GM21515 (cell line): ENCODE results near the gene GINS3.
A peak's percentile ranks its signal among the peaks of the same experiment; 100 is the strongest.
"Not testable (repeated sequence)": the region's sequence is repeated elsewhere in the genome, so short reads cannot be mapped to it uniquely, and the experiment has no call there.

Experiments used
- ATAC-seq: cut with Tn5 transposase; IDR thresholded peaks from one replicate; pipeline ENCODE4 v1.9.1; 2021; ENCODE audit not compliant: unreplicated experiment

The GINS3 gene

GRCh38 chr16:58385218-58385773, 7.0 kb upstream of the GINS3 start:
- no peak for ATAC-seq

DNA sequence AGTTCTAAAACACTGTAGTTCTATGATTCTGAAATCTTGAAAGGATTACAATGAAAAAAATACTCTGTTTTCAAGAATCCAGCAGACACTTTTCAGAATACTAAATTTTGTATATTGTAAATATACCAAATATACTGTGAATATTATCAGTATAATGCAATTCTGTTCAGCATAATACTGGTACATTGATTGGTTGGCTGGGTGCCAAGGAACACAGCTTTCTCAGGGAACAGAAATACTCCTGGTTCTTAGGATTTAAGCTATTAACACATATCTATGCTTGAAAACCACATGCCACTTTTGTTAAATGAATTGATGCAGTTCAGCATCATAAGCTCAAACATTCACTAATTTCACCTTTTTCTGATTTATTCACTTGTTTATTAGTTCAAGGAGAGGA, 2.5 kb upstream of the GINS3 start:
- ATAC-seq, result no peak

GRCh38 chr16:58393138-58393504, 850 bp downstream of the GINS3 start:
- peak; percentile 29 for ATAC-seq

DNA sequence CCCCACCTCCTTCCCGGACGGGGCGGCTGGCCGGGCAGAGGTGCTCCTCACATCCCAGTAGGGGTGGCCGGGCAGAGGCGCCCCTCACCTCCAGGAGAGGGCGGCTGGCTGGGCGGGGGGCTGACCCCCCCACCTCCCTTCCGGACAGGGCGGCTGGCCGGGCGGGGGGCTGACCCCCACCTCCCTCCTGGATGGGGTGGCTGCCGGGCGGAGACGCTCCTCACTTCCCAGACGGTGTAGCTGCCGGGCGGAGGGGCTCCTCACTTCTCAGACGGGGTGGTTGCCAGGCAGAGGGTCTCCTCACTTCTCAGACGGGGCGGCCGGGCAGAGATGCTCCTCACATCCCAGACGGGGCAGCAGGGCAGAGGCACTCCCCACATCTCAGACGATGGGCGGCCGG, 4.6 kb downstream of the GINS3 start:
- ATAC-seq, result not testable (repeated sequence)

DNA sequence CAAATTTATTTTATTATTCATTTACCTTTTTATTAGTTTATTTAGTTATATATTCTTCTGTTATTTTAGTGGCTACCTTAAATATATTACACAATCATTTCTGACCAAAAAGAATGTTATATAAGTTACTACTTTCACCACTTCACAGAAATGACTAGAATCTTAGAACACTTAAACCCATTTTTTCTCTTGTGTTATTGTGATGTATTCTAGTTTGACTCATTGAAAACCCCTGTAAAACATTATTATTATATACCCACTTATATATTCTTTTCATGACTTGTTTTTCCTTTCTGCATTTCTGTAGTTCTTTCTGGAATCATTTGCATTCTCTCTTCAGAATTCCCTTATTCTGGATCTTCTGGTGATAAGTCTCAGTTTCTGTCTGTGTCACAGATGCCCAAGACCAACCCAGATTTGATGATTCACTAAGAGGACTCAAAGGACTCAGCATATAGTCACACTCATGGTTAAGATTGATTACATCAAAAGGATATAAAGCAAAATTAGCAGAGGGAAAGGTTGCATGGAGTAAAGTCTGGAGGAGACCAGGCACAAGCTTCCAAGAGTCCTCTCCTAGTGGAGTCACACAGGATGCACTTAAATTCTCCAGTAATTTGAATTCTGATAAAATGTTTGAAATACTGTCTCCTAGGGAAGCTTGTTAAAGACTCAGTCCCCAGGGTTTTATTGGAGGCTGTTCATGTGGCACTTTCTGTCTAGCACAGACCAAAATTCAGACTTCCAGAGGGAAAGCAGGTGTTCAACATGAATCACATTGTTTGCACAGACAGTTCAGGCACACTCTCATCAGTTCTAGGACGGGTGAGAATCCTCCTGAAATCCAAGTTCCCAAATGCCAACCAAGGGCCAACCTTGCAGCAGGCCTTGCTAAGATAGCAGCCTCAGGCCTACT, 7.7 kb downstream of the GINS3 start:
- no peak for ATAC-seq

DNA sequence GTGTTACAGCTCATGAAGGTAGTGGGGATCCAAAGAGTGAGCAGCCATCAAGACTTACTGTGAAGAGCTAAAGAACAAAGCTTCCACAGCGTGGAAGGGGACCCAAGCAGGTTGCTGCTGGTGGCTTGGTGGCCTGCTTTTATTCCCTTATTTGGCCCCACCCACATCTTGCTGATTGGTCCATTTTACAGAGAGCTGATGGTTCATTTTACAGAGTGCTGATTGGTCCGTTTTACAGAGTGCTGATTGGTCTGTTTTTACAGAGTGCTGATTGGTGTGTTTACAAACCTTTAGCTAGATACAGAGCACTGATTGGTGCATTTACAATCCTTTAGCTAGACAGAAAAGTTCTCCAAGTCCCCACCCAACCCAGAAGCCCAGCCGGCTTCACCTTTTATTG, 9.0 kb downstream of the GINS3 start:
- not testable (repeated sequence) for ATAC-seq

DNA sequence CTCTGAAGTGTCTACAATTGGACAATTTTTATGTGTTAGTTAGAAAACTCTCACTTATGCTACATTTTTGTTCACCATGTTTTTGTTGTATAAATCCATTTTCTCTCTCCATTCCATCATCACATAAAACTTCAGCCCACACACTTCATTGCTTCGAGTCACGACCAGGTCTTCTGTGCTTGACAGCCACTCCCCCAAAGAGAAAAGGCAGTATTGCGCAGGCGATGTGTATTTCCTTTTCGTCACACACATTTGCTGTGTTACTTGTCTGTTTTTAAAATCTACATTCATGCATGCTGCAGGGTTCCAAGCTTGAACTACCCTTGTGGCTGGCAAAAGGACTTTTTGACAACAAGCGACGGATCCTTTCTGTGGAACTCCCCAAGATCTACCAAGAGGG, 10.5 kb downstream of the GINS3 start:
- ATAC-seq, result no peak

DNA sequence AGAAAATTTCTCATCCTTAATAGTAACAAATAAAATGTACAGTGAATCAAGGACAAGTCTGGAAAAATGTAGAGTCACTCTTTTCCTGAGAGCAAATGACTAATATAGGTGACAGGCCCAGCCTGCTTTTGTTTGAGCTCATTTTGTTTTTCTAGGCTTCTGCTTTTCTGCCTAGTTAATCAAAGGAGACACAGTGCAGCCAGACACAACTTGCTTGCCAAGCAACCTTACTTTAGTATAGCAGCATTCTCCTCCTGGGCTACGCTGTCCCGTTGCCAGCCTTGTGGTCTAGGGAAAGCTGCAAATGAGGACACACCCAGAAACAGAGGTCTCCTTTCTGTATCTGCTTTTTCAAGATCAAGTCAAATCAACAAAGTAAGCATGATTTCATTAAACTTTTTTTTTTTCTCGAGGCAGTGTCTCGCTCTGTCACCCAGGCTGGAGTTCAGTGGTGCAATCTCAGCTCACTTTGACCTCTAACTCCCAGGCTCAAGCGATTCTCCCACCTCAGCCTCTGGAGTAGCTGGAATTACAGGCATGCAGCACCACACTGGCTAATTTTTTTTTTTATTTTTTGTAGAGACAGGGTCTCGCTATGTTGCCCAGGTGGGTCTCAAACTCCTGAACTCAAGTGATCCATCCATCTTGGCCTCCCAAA, 17.2 kb downstream of the GINS3 start:
- ATAC-seq, result no peak

GRCh38 chr16:58411336-58411735, 19.1 kb downstream of the GINS3 start:
- ATAC-seq, result no peak

DNA sequence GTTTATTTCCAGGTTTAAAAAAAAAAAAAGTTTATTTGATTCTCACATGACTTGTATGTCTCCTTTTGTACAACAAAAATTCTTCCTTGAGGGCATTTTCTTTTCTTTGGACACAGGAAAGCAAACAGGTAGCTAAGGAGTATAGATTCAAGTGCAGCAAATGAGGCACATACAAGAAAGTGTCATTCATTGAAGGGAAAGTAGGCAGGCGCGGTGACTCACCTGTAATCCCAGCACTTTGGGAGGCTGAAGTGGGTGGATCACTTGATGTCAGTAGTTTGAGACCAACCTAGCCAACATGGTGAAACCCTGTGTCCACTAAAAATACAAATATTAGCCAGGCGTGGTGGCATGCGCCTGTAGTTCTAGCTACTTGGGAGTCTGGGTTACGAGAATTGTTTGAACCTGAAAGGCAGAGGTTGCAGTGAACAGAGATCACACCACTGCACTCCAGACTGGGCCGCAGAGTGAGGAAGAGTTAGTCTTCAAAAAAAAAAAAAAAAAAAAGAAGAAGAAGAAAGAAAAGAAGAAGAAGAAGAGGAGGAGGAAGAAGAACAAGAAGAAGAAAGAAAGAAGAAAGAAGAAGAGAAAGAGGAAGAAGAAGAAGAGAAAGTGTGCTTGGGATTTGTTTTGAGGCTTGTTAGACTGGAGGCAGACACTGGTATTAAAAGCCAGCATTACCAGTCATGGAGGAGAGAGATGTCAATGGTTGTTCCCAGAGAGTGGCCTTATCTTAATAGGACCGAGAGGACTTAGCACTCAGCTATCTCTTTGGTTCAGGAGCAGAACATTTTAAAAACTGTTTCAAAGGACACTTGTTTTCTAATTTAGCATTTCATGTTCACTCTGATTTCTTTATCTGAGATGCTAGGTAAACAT, 19.7 kb downstream of the GINS3 start:
- ATAC-seq, result no peak

- not testable (repeated sequence) for ATAC-seq
Measured at GRCh38 chr16:58412615-58412970, 20.3 kb downstream of the GINS3 start.

GRCh38 chr16:58413359-58413758, 21.1 kb downstream of the GINS3 start:
- no peak for ATAC-seq

DNA sequence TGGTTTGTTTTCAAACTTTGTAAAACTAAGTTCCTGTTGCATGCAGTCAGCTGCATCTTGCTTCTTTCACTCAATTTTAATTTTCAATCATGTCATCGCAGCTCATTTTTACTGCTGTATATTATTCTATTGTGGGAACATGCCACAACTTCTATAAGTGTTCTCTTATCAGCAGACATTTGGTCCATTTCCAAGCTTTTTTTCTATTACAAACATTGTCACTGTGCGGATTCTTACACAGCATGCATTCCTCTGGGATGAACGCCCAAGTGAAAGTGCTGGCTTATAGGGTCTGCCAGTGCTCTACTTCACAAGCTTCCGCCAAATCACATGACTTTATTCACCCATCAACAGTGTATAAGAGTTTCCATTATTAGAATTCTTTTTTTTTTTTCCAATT, 22.7 kb downstream of the GINS3 start:
- no peak for ATAC-seq

DNA sequence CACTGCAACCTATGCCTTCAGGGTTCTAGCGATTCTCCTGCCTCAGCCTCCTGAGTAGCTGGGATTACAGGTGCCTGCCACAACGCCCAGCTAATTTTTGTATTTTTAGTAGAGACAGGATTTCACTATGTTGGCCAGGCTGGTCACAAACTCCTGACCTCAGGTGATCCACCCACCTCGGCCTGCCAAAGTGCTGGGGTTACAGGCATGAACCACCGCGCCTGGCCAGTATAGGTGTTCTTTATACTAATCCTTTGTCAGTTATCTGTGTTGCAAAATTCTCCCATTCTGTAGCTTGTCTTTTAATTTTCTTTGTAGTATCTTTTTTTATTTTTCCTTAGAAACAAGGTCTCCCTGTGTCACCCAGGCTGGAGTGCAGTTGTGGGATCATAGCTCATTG, 23.7 kb downstream of the GINS3 start:
- not testable (repeated sequence) for ATAC-seq

GRCh38 chr16:58417035-58417434, 24.8 kb downstream of the GINS3 start:
- no peak for ATAC-seq

DNA sequence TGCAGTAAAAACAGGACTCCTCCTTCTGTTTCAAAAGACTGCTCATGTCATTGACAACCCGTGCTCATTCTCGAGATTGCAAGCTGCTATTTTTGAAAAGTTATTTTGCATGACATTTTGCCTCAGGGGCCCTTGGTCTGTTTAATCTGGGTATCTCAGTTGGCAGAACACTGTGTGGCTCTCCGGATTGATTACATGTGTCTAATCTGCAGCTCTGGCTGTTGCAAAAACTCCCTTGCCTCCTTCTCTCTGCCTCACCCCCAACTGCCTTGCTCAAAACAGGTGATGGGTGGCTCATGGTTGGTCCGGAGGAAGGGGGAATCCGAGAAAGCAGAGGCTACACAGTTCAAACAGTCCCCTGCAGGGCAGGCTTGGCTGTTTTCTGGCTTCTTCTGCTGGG, 25.3 kb downstream of the GINS3 start:
- ATAC-seq, result no peak

DNA sequence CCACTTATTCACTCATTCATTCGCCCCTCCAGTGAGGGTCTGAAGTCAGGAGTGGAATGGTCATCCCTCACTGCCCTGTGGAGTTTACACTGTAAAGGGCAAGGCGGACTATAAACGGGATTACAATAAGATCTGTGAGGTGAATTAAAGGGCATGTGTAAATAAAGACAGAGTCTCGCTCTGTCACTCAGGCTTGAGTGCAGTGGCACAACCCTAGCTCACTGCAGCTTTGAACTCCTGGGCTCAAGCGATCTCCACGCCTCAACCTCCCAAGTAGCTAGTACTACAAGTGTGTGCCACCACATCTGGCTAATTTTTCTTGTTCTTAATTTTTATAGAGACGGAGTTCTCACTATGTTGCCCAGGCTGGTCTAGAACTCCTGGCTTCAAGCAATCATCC, 25.8 kb downstream of the GINS3 start:
- no peak for ATAC-seq

DNA sequence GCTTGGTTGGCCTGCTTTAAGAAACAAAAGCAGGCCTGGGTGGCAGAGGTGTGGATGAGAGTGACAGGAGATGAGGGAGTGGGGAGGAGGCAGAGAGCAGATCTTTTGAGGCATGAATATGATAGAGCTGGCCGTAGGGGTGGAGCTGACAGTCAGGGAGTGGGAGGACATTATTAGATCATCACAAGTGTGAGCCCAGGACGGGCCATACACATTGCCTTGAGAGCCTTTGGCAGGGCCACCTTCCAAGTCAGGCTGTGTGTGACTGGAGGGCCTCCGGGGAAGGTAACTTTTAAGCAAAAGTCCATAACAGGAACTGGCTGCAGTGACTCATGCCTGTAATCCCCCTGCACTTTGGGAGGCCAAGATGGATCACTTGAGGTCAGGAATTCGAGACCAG, 26.3 kb downstream of the GINS3 start:
- ATAC-seq, result no peak

- no peak for ATAC-seq
Measured at GRCh38 chr16:58419241-58419990, 27.1 kb downstream of the GINS3 start.

DNA sequence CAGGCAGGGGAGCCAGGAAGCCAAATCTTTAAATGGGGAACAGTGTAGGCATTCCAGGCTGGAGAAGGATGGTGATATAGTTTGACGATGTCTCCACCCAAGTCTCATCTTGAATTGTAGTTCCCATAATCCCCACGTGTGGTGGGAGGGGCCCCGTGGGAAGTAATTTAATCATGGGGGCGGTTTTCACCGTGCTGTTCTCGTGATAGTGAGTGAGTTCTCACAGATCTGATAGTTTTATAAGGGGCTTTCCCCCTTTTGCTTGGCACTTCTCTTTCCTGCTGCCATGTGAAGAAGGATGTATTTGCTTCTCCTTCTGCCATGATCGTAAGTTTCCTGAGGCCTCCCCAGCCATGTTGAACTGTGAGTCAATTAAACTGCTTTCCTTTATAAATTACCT, 28.8 kb downstream of the GINS3 start:
- ATAC-seq, result no peak

- no peak for ATAC-seq
Measured at GRCh38 chr16:58421529-58421928, 29.3 kb downstream of the GINS3 start.
